GM12878 (cell line): Measurements from ENCODE around the gene TNKS1BP1.

Source experiments
- FOS ChIP-seq: IDR thresholded peaks from 3 replicates; pipeline ENCODE4 v1.6.1; 2011; ENCODE audit warnings: borderline replicate concordance; ENCODE audit not compliant: insufficient read length; ENCODE audit errors: extremely low read depth
- RFX5 ChIP-seq: IDR thresholded peaks from 2 replicates; pipeline ENCODE4 v1.6.1; 2011; ENCODE audit warnings: low read depth, low read length, improper control_type of control experiment

DNA sequence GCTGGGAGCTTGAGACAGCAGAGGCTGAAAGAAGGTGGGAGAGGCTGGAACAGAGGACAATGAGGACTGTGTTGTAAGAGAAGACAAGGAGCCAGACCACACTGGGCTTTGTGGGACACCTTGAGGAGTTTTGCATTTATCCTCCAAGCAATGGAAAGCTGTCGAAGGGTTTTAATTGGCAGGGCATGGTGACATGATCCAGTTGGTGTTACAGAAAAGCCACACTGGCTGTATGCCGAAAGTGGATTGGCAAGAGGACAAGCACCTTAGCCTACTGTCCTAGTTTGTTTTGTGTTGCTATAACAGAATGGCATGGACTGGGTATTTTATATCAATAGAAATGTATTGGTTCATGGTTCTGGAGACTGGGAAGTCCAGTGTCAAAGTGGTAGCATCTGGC, 73.7 kb downstream of the TNKS1BP1 start:
- TF ChIP-seq RFX5 (no peak), FOS (no peak)
